Stimulated activated CD8-positive, alpha-beta memory T cell treated with anti-CD3 and anti-CD28 coated beads, Interleukin-15, amount 100 ng/mL, for 4 hours (primary cell): ENCODE results near the gene RSRP1.
"Not testable (repeated sequence)": the region's sequence is repeated elsewhere in the genome, so short reads cannot be mapped to it uniquely, and the experiment has no call there.

Source experiments
- DNase-seq, 2 donors: peaks; one replicate each; pipeline ENCODE4 v3.0.0-alpha.2; 2020; ENCODE audit warnings: low read depth in 2 of 2

The RSRP1 gene, protein sequence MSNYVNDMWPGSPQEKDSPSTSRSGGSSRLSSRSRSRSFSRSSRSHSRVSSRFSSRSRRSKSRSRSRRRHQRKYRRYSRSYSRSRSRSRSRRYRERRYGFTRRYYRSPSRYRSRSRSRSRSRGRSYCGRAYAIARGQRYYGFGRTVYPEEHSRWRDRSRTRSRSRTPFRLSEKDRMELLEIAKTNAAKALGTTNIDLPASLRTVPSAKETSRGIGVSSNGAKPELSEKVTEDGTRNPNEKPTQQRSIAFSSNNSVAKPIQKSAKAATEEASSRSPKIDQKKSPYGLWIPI

GRCh38 chr1:25247024-25247828, at the start of gene RSRP1:
TSS of gene RSRP1 (minus strand) at chr1:25247454. CDS start at chr1:25246963, 491 bp downstream.
- peak; percentile 100 for DNase-seq

DNA sequence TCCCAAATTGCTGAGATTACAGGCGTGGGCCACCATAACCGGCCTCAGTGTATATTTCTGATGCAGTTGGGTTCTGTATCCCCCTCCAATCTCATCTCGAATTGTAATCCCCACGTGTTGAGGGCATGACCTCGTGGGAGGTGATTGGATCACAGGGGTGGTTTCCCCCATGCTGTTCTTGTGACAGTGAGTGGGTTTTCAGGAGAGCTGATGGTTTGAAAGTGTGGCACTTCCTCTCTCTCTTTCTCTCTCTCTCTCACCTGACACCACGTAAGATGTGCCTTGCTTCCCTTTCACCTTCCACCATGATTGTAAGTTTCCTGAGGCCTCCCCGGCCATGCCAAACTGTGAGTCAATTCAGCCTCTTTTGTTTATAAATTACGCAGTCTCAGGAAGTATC, 49.2 kb upstream of the RSRP1 start:
- not testable (repeated sequence) for DNase-seq

DNA sequence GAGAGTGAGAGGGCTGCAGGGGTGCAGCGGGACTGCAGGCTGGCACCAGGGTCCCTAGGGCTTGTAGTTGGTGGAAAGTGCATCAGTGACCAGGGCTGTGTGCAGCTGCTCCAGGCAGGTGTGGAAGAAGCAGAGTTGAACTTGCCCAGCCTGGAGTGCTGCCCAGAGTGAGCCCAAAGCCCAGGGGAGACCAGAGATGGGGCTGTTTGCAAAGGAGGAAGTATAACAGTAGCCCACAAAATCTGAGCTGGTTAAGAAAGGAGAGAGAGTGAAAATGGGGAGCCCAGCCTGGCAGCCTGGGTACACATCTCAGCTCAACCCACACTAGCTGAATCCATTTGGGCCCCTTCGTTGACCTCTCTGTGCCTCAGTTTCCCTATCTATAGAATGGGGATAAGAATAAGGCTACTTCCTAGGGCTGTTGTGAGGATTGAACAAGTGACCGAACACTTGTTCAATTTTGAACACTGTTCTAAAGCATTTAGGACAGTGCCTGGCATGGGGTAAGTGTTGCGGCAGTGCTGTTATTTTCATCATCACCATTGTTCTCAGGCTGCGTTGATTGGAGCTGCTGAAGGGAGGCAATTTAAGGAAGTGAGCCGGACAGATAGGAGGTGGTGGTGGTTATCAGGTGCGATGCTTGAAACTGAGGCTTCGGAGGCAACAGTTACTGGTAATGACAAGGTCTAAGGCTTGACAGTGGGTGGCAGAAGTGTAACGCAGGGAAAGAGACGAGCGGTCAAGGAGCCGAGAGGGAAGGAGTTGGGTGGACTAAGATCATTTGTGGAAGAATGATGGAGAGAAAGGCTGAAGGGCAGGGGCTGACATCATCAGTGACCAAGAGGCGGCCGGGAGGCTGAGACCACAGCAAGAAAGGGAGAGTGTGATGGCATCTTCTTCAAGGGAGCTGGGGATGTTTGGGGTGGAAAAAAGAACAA, 47.9 kb upstream of the RSRP1 start:
- not testable (repeated sequence) for DNase-seq

- DNase-seq: not testable (repeated sequence)
Measured at GRCh38 chr1:25293426-25293825, 46.2 kb upstream of the RSRP1 start.

GRCh38 chr1:25290043-25290442, 42.8 kb upstream of the RSRP1 start:
- not testable (repeated sequence) for DNase-seq

DNA sequence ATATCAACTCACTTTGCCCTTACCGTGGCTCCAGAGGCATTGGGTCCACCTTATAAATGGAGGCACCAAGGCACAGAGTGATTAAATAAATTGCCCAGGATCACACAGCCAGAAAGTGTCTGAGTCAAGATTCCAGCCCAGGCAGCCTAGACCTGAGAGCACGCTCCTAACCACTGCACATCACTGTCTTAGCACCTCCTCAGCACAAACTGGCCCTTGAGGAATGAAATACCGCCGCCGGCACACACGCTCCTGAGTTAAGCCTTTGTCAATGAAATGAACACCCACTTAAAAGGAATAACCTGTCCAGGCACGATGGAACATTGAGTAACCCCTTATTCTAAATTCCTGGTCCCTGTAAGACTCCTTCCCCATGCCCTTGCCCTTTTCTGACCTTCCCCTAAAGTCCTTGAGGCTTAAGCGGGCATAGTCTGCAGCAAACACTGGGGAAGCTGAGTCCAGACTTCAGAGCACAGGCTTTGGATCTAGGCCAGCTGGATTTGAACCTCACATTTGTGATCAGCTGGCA, 41.4 kb upstream of the RSRP1 start:
- not testable (repeated sequence) for DNase-seq

DNA sequence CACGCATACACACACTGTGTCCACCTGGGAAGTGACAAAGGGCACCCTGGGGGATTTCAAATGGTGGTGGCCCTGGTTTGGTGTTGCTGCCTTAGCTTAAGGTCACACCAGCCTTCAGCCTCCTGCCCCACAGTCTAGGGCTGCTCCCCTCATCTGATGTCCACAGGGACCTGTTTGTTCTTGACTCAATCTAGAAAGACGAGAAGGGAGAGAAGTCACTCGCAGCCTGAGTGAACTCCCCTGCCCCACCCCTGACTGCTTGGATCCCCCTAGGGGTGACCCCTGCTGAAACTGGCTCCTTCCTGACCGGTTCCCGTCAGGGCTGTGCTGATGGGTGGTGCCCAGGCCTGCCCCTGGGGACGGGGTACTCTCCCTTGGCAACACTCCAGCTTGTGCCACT, 39.9 kb upstream of the RSRP1 start:
- DNase-seq: not testable (repeated sequence)

DNA sequence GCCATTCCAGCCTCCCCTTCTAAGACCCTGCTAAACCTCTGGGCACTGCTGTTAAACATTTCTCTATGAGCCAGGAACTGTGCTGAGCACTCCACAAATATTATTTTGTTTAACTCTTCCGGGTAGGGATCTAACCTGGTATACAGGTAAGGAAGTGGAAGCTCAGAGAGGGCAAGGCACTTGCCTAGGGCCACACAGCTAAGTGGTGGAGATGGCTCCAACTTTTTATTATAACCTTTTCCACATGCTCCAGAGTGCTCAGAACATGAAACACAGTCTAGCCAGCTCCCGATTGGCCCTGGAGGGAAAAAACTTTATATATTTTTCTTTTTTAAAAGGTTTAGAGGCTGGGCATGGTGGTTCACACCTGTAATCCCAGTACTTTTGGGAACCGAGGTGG, 38.6 kb upstream of the RSRP1 start:
- DNase-seq: not testable (repeated sequence)

GRCh38 chr1:25279693-25280111, 32.4 kb upstream of the RSRP1 start:
- DNase-seq: not testable (repeated sequence)

DNA sequence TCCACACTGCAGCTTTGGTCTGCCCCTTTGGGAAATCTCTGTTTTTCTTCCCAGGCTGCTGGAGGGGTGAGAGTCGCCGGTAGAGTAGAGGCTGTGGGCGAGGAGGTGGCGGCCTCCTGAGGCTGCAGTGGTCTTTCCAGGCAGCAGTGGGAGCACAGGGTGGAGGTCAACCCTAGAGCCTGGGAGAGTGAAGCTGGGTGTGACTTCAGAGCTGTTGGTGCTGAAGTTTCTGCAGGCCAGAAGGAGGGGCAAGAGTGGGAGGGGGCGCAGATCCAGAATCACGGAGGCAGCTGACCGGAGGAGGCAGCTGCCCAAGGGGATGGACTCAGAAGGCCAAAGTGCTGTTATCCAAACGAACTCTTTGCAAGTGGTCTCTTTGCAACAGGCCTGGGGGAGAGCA, 31.5 kb upstream of the RSRP1 start:
- not testable (repeated sequence) for DNase-seq

DNA sequence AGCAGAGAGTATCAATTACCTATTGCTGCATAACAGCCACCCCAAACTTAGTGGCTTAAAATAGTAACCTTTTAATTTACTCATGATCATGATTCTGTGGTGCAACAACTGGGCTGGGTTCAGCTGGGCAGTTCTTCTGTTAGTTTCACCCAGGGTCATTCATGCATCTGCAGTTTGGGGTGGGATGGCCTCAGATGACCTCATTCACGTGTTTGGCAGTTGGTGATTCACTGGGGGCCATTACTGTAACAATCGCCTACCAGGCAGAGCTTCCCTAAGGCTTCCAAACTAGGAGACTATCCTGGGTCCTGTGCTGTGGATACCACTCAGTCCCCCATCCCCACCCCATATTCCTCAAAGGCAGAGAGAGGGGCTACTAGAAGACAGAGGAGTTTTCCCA, 31.1 kb upstream of the RSRP1 start:
- not testable (repeated sequence) for DNase-seq

DNA sequence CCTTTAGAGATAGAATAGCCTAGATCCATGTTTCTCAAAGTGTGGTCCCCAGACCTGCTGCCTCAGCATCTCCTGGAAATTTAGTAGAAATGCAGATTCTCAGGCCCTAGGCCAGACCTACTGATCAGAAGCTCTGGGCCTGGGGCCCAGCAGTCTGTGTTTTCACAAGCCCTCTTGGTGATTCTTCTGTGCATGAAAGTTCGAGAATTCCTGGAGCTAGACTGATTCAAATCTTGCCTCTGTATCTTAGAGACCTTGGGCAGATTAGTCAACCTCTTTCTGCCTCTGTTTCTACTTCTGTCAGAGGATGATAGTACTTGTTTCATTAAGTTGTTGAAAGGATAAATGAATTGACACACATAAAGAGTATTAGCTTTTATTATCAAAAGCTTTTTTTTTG, 30.0 kb upstream of the RSRP1 start:
- DNase-seq: not testable (repeated sequence)

GRCh38 chr1:25275648-25276047, 28.4 kb upstream of the RSRP1 start:
- not testable (repeated sequence) for DNase-seq

DNA sequence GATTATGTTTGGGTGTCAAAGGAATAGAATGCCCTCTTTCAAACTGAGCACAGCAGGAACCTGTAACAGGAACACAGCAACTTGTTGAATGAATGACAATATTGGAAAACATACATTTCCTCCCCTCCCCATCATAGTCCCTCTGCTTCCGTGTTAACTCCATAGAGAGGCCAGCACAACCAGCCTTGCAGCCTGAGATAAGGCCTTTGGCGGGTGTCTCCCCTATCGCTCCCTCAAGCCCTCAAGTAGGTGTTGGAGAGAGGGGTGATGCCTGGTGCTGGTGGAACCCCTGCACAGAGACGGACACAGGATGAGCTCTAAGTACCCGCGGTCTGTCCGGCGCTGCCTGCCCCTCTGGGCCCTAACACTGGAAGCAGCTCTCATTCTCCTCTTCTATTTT, 25.0 kb upstream of the RSRP1 start, which contains the start of gene RHD:
TSS of gene RHD (plus strand) at position 272 of the 400 bp plus-strand sequence. CDS start at position 311, 39 bp downstream.
- DNase-seq: not testable (repeated sequence)

DNA sequence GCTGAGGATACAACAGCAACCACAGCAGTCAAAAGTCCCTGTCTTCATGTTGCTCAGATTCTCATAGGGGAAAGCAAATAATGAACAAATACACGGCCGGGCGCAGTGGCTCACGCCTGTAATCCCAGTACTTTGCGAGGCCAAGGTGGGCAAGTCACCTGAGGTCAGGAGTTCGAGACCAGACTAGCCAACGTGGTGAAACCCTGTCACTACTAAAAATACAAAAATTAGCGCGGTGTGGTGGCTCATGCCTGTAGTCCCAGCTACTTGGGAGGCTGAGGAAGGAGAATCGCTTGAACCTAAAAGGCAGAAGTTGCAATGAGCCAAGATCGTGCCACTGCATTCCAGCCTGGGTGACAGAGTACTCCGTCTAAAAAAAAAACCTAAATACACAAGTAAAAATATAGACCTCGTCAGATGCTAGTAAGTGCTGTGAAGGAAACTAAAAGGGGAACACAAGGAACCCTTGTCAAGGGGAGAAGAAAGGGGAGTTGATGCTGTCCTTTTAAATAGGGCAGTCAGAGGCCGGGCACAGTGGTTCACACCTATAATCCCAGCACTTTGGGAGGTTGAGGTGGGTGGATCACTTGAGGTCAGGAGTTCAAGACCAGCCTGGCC, 21.0 kb upstream of the RSRP1 start:
- not testable (repeated sequence) for DNase-seq

- DNase-seq: peak; percentile 81 to 87
Measured at GRCh38 chr1:25267288-25268142, 20.3 kb upstream of the RSRP1 start.

- not testable (repeated sequence) for DNase-seq
Measured at GRCh38 chr1:25266554-25267287, 19.5 kb upstream of the RSRP1 start.

- DNase-seq: not testable (repeated sequence)
Measured at GRCh38 chr1:25260336-25260735, 13.1 kb upstream of the RSRP1 start.

- DNase-seq: not testable (repeated sequence)
Measured at GRCh38 chr1:25259813-25260212, 12.6 kb upstream of the RSRP1 start.
